Measurements from ENCODE around the gene TMUB1.

DNA sequence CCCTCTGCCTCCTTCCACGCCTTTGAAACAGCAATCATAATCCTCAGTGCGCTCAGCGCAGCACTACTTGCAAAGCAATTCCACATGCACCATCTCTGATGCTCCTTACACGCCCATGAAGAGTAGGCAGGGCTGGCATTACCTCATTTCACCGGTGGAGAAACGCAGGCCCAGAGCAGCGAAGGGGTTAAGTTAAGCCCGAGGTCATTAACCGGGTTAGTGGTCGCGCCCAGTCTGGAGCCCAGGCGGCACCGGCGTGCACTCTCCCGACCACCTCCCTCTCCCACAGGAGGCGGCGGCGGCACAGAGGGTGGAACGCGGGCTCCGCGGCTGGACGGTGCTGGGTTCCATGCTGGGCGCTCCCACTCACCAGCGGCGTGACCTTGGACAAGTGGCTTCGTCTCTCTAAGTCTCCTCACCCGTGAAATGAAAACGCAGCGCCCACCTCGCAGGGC lies 3.2 kb downstream of the TMUB1 start:
- TF ChIP-seq POLR2A (IDR thresholded peaks at IDR 0.05), result no peak
- TF ChIP-seq CTCF (IDR thresholded peaks at IDR 0.05), result no peak
